A673 (cell line): ENCODE results near the gene TRAPPC12.

Experiments used
- EZH2 ChIP-seq: fragments of 200-600 bp; sonication (generic); IDR thresholded peaks from 2 replicates; pipeline ENCODE4 v1.6.1; 2017; ENCODE audit warnings: borderline replicate concordance, low read depth, mild to moderate bottlenecking, mixed read lengths, antibody characterized with exemption, low read length; ENCODE audit not compliant: poor library complexity, severe bottlenecking
- TF ChIP-seq, protein P1 (sequence below): fragments of 300-800, 200-600 bp; sonication (generic); conservative IDR thresholded peaks from 2 replicates; pipeline ENCODE4 v1.5.1; 2017; ENCODE audit warnings: low read depth, mild to moderate bottlenecking, antibody characterized with exemption, low read length, moderate library complexity, mixed read lengths

DNA sequence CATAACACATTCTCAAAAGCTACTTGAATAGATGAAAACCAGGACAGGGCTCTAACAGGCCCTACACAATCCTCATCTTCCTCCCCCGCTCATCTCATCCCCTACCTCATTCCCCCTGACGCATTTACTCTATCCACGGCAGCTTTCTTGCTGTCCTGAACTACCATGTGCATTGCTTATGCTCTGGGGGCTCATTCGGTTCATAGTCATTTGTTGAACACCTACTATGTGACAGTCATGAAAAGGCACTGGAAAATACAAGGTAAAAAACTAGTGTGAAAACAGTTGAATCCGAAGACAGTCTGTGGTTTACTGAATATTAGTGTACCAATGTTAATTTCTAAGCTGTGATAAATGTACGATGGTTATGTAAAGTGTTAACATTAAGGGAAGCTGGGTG, 2.7 kb upstream of the TRAPPC12 start:
- TF ChIP-seq, protein P1, sequence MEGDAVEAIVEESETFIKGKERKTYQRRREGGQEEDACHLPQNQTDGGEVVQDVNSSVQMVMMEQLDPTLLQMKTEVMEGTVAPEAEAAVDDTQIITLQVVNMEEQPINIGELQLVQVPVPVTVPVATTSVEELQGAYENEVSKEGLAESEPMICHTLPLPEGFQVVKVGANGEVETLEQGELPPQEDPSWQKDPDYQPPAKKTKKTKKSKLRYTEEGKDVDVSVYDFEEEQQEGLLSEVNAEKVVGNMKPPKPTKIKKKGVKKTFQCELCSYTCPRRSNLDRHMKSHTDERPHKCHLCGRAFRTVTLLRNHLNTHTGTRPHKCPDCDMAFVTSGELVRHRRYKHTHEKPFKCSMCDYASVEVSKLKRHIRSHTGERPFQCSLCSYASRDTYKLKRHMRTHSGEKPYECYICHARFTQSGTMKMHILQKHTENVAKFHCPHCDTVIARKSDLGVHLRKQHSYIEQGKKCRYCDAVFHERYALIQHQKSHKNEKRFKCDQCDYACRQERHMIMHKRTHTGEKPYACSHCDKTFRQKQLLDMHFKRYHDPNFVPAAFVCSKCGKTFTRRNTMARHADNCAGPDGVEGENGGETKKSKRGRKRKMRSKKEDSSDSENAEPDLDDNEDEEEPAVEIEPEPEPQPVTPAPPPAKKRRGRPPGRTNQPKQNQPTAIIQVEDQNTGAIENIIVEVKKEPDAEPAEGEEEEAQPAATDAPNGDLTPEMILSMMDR = no peak
- no peak for TF ChIP-seq EZH2
